Measurements from ENCODE around the gene PRDX2.

The PRDX2 gene

GRCh38 chr19:12779162-12779993 is 22.2 kb downstream of the PRDX2 start:
- peak; percentile 90 for DNase-seq (ENCODE audit: low read depth, low spot score)

GRCh38 chr19:12778905-12779161 is 22.8 kb downstream of the PRDX2 start:
- no peak for DNase-seq (ENCODE audit: low read depth, low spot score)

GRCh38 chr19:12778017-12778904 is 23.3 kb downstream of the PRDX2 start:
- DNase-seq (ENCODE audit: low read depth, low spot score), result no peak

GRCh38 chr19:12777217-12778016 is 24.2 kb downstream of the PRDX2 start:
- DNase-seq (ENCODE audit: low read depth, low spot score), result no peak

- no peak for DNase-seq (ENCODE audit: low read depth, low spot score)
Measured at GRCh38 chr19:12774588-12775555, 26.7 kb downstream of the PRDX2 start, which contains the start of gene HOOK2. TSS of gene HOOK2 (minus strand) at chr19:12775552. CDS start at chr19:12775449, 103 bp downstream.

- no peak for DNase-seq (ENCODE audit: low read depth, low spot score)
Measured at GRCh38 chr19:12773571-12773970, 28.0 kb downstream of the PRDX2 start.

GRCh38 chr19:12772323-12772722 is 29.3 kb downstream of the PRDX2 start:
- DNase-seq (ENCODE audit: low read depth, low spot score), result no peak

GRCh38 chr19:12770922-12771321 is 30.7 kb downstream of the PRDX2 start:
- no peak for DNase-seq (ENCODE audit: low read depth, low spot score)

- DNase-seq (ENCODE audit: low read depth, low spot score), result no peak
Measured at GRCh38 chr19:12769689-12770088, 31.9 kb downstream of the PRDX2 start.

- no peak for DNase-seq (ENCODE audit: low read depth, low spot score)
Measured at GRCh38 chr19:12767666-12768065, 33.9 kb downstream of the PRDX2 start.

- DNase-seq (ENCODE audit: low read depth, low spot score), result no peak
Measured at GRCh38 chr19:12767150-12767549, 34.5 kb downstream of the PRDX2 start.

- no peak for DNase-seq (ENCODE audit: low read depth, low spot score)
Measured at GRCh38 chr19:12766051-12766521, 35.5 kb downstream of the PRDX2 start.

GRCh38 chr19:12764698-12765097 is 36.9 kb downstream of the PRDX2 start:
- no peak for DNase-seq (ENCODE audit: low read depth, low spot score)

- DNase-seq (ENCODE audit: low read depth, low spot score), result no peak
Measured at GRCh38 chr19:12763100-12763499, 38.5 kb downstream of the PRDX2 start.

- no peak for DNase-seq (ENCODE audit: low read depth, low spot score)
Measured at GRCh38 chr19:12759686-12760085, 41.9 kb downstream of the PRDX2 start.

GRCh38 chr19:12757544-12758274 is 43.9 kb downstream of the PRDX2 start:
- DNase-seq (ENCODE audit: low read depth, low spot score), result no peak

- DNase-seq (ENCODE audit: low read depth, low spot score), result no peak
Measured at GRCh38 chr19:12756150-12756883, 45.3 kb downstream of the PRDX2 start.

- no peak for DNase-seq (ENCODE audit: low read depth, low spot score)
Measured at GRCh38 chr19:12754465-12755196, 47.0 kb downstream of the PRDX2 start.
